C4-2B (cell line): Measurements from ENCODE around the gene IQUB.

Experiments used
- ZFX ChIP-seq: fragments of 450-650 bp; IDR thresholded peaks from 2 replicates; pipeline ENCODE4 v1.6.1; 2017
- TF ChIP-seq, protein P1 (sequence below): fragments of 450-650 bp; conservative IDR thresholded peaks from 2 replicates; pipeline ENCODE4 v1.5.1; 2017; ENCODE audit warnings: mild to moderate bottlenecking

DNA sequence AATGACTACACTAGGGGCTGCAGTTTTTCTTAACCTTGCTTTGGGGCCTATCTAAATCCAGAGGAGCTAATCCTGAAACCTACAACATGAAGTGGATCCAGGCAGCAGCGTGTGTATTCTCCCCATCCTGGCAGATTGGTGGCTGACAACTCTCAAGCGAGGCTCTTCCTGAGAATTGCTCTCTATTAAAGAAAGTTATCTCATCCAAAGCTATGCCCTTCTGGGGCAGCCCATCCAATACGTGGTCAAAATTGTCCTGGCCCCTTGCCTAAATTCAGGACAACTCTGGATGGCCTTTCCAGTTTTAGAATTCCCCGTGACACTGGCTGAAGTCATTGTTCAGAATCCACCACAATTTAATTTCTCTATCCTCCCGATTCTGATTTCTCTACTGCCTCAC, 66.1 kb downstream of the IQUB start:
- TF ChIP-seq, protein P1, sequence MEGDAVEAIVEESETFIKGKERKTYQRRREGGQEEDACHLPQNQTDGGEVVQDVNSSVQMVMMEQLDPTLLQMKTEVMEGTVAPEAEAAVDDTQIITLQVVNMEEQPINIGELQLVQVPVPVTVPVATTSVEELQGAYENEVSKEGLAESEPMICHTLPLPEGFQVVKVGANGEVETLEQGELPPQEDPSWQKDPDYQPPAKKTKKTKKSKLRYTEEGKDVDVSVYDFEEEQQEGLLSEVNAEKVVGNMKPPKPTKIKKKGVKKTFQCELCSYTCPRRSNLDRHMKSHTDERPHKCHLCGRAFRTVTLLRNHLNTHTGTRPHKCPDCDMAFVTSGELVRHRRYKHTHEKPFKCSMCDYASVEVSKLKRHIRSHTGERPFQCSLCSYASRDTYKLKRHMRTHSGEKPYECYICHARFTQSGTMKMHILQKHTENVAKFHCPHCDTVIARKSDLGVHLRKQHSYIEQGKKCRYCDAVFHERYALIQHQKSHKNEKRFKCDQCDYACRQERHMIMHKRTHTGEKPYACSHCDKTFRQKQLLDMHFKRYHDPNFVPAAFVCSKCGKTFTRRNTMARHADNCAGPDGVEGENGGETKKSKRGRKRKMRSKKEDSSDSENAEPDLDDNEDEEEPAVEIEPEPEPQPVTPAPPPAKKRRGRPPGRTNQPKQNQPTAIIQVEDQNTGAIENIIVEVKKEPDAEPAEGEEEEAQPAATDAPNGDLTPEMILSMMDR = no peak
- TF ChIP-seq ZFX = no peak
